KG1 (cell line): ENCODE measurements around the gene LRR1.
"Not testable (repeated sequence)": the region's sequence is repeated elsewhere in the genome, so short reads cannot be mapped to it uniquely, and the experiment has no call there.

Experiments
- DNase-seq: peaks from one replicate; lab custom pipeline; 2025; lab: John Stamatoyannopoulos, UW

The LRR1 gene, protein sequence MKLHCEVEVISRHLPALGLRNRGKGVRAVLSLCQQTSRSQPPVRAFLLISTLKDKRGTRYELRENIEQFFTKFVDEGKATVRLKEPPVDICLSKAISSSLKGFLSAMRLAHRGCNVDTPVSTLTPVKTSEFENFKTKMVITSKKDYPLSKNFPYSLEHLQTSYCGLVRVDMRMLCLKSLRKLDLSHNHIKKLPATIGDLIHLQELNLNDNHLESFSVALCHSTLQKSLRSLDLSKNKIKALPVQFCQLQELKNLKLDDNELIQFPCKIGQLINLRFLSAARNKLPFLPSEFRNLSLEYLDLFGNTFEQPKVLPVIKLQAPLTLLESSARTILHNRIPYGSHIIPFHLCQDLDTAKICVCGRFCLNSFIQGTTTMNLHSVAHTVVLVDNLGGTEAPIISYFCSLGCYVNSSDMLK

DNA sequence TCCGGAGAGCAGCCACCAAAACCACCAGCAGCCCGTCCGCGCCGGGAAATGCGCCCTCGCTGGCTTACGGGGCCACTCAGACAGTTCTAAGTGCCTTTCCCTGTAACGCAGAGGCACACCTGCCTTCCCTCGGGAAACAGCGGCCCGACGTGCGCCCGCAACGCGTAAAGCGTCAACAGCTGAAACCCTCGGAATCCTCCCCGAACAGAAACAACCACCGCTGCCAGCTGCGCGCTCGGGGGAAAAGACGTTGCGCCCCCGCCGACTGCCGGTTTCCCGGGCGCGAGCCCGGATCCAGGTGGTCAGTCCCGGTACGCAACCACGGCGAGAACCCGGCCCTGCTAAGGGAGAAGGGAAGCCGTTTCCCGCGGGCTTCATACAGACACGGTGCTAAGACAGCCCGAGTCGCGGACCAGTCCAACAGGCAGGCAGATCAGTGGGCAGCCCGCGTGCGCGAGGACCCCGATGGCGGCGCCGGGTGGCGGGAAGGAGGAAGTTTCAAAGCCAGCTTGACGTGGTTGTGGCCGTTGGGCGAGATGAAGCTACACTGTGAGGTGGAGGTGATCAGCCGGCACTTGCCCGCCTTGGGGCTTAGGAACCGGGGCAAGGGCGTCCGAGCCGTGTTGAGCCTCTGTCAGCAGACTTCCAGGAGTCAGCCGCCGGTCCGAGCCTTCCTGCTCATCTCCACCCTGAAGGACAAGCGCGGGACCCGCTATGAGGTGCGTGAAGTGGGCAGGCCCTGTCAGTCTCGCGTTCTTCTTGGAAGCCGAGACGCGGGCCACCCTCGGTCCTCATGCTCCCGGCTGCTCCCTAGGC lies at the start of gene LRR1:
Gene LRR1 (plus strand): TSS at position 456 of the 816 bp plus-strand sequence. CDS start 81 bp downstream, at position 537.
- DNase-seq = peak; percentile 82

DNA sequence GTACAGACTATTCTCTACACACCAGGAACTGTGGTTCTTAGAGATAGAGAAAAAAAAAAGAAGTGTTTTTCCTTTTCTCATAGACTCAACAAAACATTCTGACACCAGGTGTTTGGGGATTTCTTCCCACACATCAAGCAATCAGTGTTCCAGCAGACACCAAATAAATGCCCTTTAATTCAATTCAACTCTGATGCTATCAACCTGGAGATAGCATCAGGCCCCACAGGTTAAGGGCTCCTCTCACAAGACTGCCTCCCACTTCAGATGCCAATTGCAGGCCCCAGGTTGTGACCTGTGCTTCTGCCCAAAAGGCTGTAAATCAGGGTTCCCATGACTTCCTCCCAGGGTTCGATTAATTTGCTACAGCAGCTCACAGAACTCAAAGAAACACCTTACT lies 49.3 kb upstream of the LRR1 start:
- no peak for DNase-seq

DNA sequence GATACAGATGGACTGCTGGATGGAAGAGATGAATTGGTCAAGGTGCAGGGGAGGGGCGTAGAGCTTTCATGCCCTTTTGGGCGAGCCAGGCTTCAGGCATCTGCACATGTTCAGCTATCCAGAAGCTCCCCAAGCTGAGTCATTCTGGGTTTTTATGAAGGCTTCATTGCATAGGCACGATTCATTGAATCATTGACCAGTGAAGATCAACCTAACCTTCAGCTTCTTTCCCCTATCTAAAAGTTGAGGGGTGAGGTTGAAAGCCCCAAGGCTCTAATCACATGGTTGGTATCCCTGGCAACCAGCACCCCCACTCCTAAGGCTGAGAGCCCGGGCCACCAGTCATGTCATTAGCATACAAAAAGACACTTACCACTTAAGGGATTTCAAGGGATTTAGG lies 48.9 kb upstream of the LRR1 start:
- DNase-seq = no peak

DNA sequence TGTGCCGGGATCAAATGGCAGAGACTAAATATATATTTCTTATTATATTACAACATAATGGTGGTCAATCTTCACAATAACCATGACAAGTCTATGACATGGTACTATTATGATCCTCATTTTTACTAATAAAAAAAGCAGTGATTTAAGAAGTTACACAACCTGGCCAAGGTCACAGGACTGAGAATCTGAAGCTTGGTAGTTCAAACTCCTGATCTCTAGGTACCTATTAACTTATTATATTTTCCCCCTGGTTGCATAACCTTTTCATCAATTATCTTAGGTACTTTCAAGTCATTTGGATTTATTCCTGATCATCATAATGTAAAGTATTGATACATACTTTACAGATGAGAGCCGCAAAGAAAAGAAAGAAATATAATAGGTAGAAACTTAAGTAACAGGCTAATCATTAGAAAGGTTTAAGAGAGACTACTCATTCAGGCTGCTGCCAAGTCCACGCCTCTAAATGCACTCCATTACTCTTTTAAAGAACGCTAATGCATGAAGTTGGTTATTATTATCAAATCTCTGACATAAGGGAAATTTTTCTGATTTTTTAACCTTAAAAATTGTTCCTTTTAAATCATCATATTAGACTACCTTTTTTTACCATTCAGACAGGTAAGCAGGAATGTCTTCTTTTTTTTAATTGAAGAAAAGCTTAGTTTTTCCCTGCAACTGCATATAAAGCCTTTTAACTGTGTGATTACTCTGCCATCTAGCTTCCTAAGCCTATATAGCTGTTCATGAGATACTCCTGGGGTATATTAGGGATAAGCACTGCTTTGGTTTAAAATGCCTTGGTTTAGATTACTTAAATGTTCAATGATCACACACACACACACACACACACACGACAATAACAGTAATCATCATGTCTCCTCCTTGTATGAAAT lies 48.2 kb upstream of the LRR1 start:
- DNase-seq = no peak

DNA sequence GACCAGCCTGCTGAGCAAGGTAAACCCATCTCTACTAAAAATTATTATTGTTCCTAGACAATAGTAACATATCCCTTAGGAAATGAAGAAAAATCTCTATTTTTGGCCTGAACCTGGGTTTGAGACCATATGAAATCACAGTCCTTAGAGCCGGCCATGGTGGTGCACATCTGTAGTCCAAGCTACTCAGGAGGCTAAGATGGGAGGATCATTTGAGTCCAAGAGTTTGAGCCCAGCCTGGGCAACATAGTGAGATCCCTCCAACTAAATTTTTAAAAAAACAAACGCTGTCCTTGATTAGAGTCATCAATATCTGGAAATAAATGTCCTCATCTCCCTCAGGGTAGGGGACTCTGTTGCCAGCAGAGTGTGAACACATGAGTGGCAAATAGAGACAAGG lies 47.2 kb upstream of the LRR1 start:
- DNase-seq = no peak

DNA sequence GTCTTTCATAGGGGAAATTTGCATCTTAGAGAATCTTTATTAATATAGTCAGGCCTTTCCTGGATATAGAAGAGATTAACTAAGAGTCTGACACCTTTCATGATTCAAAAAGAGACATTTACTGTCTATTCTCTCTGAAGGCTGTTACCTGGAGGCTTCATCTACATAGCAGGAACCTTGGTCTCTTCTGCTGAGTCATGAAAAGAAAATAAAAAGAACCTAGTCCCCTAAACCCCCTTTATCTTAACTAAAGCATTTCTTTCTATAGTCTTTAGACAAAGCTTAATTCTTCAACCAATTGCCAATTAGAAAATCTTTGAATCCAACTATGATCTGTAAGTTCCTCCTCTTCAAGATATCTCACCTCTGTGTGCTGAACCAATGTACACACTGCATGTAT lies 45.6 kb upstream of the LRR1 start:
- no peak for DNase-seq

DNA sequence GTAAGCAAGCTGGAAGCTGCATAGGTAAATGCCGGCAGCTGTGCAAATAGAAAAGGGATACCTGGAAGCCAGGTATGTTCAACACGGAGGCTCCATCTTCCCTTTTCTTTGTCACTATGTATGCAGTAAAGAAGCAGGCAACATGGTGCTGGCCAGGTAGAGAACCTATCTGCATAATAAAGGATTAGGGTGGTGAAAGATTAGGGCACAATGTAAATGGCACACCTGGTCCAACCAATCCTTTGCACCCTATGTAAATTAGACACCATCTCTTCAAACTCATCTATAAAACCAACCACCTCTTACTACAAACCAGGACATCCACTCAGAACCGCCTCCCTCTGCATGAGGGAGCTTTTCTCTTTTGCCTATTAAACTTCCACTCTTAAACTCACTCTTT lies 44.8 kb upstream of the LRR1 start:
- no peak for DNase-seq

DNA sequence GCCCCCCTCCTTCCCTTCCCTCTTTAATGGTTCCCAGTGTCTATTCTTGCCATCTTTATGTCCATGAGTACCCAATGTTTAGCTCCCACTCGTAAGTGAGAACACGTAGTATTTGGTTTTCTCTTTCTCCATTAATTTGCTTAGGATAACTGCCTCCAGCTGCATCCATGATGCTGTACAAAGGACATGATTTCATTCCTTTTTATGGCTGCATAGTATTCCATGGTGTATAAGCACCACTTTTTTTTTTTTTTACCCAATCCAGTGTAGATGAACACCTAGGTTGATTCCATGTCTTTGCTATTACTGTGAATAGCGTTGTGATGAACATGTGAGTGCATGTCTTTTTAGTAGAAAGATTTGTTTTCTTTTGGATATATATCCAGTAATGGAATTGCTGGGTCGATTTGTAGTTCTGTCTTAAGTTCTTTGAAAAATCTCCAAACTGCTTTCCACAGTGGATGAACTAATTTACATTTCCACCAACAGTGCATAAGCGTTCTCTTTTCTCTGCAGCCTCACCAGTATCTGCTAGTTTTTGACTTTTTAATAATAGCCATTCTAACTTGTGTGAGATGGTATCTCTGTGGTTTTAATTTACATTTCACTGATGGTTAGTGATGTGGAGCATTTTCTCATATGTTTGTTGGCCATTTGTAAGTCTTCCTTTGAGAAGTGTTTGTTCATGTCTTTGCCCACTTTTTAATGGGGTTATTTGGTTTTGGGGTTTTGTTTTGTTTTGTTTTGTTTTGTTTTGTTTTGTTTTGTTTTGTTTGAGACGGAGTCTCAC lies 38.6 kb upstream of the LRR1 start:
- no peak for DNase-seq

DNA sequence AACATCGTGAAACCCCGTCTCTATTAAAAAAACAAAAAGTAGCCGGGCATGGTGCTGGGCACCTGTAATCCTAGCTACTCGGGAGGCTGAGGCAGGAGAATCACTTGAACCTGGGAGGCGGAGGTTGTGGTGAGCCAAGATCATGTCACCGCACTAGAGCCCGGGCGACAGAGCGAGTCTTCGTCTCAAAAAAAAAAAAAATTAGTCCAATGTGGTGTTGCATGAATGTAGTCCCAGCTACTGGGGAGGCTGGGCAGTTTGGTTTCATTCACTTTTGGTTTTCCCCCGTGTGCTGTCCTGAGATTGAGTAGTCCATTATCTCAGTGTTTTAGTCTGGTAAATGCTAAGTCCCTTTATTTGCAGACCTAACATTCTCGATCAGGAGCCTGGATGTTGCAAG lies 32.0 kb upstream of the LRR1 start:
- no peak for DNase-seq

DNA sequence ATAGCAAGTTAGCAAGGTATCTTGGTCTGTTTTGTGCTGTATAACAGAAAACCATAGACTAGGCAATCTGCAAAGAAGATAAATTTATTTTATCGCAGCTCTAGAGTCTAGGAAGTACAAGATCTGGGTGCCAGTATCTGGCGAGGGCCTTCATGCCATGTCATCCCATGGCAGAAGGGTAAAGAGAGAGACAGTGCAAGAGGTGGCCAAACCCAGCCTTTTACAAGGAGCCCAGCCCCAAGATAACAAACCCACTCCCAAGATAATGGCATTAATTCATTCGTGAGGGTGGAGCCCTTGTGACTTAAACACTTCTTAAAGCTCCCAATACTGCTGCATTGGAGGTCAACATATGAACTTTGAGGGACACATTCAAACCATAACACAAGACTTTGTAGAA lies 29.5 kb upstream of the LRR1 start:
- DNase-seq = no peak

DNA sequence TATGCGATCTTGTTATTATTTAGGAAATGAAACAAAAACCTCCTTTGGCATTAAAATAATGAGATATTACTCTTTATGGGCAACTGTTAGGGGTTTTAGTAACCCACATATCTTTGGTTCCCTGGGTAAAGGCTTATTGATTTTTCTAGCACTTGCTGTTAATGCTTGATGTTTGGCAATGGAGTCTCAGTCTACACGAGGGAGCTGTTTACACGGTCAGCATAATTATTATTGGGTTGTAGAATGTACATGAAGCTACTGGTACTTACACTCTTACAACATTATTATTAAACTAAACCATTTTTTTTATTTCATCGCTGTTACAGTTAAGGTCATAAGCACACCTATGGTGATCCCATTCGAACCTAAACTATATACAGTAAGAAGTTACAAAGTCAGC lies 24.7 kb upstream of the LRR1 start:
- DNase-seq = no peak

DNA sequence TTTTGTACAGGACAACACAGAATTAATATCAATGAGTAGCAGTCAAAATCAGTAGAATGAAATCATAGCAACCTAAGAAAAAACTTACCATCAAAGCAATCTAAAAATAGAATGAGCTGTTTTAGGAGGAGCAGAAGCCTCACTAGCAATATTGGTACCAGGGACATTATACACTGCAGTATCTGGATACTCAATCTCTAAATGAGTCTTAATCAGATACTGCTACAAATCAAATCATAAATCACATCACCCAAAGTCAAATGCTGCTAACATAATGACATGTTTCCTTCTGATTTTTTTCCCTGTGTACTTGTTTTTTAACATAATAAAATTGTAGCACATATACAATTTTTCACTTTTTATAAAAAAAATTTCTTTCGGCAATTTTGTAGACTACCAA lies 20.6 kb upstream of the LRR1 start:
- DNase-seq = no peak

DNA sequence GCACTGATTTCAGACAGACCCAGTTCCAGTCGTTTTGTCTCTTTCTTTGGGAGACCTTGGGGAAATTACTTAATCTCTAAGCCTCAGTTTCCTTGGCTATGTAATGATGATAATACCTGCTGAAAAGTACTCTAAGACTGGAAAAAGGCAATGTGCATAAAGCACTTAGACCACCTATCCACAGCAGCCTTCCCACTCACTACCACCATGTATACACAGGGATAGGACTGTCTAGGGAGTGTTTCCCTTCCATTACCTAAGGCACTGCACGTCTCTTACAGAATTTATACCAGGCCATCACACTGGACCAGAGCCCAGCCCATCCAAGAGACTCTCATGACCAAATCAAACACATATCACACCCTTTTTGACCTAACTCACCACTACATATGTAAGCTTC lies 18.9 kb upstream of the LRR1 start:
- no peak for DNase-seq

DNA sequence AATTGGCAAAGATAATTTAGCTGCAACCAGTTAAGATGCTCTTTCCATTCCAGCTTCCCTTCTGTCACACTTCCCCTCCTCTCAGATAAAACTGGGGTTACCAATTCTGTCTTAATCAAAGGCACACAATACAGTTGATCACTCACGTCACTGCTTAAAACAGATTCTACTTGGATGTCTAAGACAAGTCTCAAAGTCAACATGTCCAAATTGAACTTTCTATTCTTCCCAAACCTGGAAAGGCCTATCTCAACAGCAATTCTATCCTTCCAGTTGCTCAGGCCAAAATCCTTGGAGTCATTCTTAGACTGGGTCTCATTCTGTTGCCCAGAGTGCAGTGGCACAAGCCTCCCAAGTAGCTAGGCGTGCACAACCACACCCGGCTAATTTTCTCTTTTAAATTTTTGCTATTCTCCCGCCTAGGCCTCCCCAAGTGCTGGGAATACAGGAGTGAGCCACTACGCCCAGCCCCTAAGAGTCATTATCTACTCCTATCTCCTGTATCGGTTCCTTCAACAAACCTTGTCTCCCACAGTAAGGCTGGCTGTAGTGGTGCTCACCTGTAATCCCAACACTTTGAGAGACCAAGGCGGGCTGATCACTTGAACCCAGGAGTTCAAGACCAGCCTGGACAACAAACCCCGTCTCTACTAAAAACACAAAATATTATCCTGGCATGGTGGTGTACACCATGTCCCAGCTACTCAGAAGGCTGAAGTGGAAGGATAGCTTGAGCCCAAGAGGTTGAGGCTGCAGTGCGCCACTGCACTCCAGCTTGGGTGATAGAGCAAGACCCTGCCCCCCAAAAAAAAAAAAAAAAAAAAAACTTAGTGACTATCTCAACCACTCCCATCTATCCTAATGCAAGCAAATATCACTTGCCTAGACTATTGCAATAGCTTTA lies 17.3 kb upstream of the LRR1 start:
- no peak for DNase-seq

DNA sequence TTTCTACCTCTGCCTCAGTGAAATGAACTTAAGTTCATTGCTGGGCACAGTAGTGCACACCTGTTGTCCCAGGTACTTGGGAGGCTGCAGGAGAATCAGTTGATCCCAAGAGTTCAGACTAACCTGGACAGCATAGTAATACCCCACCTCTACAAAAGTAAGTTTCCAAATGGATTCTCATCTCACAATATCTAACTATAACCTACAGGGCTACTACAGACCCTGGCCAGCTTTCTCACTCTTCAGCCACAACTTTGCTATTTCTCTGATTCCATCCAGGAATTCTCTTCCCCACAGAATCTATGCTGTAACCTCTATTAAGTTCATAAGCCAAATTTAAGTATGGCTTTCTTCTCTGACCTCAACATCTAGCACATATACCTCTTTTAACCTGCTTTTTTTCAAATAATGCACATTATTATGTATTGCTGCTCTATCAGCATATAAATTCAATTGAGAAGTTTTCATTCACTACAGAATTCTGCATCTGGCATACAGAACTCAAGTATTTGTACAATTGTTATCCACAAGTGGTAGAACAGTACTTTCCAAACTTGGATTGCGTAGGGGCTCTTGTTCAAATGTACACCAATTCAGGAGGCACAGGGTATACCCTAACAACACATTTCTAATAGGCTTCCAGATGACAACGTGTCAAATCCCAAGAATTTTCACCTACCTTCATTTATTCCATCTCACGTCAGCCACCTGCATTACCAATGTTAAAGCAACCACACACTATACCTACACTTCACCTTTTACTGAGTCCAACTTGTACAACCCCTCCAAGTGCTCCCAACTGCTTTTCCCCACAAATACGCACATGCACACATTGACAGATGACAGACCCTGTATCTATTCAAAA lies 16.4 kb upstream of the LRR1 start:
- DNase-seq = no peak

DNA sequence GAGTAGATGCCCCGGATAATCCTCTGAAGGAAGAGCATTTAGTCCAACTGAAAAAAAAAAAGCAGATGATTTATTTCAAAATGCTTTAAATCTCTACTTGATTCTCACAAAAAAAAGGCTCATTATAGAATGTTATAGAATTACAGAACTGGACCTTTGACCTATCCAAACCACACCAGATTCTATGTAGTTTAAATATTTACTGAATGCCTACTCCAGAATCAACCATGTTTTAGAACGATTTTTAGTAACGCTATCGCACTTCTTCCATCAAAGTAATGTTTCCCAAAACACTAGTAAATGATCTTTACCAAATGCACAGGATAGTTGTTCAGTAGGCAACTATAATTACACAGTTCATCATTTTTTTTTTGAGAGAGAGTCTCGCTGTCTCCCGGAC lies 15.1 kb upstream of the LRR1 start:
- no peak for DNase-seq

DNA sequence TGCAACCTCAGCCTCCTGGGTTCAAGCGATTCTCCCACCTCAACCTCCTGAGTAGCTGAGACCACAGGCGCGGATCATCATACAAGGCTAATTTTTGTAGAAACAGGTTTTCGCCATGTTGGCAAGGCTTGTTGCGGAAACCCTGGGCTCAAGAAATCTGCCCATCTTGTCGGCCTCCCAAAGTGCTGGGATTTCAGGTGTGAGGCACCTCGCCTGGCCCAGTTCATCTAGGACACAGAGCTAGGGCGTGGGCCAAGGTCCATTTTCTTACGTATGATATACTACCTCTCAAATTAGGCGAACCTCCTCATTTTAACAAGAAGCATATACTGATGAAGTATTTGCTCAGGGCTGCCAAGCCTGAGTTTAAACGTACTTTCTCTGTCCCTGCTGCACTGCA lies 14.7 kb upstream of the LRR1 start:
- no peak for DNase-seq

DNA sequence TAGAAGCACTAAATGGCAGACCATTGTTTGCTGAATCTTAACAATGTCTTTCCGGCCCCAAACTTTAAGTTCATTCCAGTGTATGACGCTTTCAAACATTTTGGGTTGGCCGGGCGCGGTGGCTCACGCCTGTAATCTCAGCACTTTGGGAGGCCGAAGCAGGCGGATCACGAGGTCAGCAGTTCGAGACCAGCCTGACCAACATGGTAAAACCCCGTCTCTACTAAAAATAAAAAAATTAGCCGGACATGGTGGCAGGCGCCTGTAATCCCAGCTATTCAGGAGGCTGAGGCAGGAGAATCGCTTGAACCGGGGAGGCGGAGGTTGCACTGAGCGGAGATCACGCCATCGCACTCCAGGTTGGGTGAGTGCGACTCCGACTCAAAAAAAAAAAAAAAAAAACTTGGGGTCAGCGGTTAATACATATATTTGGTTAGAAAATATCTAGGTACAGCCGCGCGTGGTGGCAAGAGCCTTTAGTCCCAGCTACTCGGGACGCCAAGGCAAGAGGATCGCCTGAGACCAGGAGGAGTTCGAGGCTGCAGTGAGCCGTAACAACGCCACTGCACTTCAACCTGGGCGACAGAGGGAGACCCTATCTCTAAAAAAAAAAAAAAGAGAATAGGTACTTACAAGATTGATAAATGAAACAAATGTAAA lies 13.6 kb upstream of the LRR1 start:
- DNase-seq = not testable (repeated sequence)
